Liver (tissue), 2 donors: ENCODE measurements around the gene RYR2.

Experiments
- CTCF ChIP-seq: fragments of 150-350 bp; IDR thresholded peaks from 2 replicates; pipeline ENCODE4 v1.5.1; 2017; ENCODE audit warnings: improper control_type of control experiment, low read depth, low read length; ENCODE audit not compliant: missing input control
- ZBTB33 ChIP-seq: IDR thresholded peaks from 2 replicates; pipeline ENCODE4 v1.6.1; 2016; ENCODE audit warnings: antibody characterized with exemption
- donor health status: healthy.

- TF ChIP-seq CTCF (no peak), ZBTB33 (no peak)
Observed at GRCh38 chr1:237507005-237507404, 465.0 kb downstream of the RYR2 start.
